ENCODE data around the gene CATSPERZ.

CATSPERZ gene, protein sequence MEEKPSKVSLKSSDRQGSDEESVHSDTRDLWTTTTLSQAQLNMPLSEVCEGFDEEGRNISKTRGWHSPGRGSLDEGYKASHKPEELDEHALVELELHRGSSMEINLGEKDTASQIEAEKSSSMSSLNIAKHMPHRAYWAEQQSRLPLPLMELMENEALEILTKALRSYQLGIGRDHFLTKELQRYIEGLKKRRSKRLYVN

DNA sequence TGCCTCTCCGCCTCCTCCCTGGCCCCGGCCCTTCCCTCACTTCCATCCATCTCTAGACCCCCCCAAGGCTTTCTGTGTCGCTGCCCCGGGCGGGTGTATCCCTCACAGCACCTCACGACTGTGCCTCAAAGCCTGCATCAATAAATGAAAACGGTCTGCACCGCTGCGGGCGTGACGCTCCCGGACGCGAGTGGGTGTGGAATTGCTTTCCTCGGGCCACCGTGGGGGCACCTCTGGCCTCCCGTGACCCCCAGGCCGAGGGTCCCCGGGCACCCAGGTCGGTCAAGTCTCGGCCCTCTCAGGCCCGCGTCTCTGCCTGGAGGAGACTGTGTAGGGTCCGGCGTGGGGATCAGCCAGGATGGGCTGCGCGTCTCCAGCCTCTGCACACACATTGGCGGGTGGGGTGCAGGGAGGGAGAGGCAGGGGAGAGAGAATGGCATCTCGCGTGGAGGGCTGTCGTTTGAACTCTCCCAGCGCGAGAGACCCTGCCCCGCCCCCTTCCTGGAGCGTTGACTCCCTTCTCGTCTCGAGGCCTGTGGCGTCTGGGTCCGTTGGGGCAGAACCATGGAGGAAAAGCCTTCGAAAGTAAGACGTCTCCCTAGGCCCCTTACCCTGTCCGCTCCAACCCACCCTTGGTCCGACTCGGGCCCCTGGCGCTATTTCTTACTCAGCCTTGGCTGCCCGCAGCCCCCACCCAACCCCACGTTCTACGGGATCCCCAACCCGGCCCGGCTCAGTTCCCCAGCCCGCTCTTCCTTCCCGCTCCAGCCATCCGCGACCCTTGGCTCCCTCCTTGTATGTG is at the start of gene CATSPERZ:
CATSPERZ (plus strand) TSS at position 512 of the 802 bp plus-strand sequence; CDS start at position 565, 53 bp downstream.
- DNase-seq, result no peak

DNA sequence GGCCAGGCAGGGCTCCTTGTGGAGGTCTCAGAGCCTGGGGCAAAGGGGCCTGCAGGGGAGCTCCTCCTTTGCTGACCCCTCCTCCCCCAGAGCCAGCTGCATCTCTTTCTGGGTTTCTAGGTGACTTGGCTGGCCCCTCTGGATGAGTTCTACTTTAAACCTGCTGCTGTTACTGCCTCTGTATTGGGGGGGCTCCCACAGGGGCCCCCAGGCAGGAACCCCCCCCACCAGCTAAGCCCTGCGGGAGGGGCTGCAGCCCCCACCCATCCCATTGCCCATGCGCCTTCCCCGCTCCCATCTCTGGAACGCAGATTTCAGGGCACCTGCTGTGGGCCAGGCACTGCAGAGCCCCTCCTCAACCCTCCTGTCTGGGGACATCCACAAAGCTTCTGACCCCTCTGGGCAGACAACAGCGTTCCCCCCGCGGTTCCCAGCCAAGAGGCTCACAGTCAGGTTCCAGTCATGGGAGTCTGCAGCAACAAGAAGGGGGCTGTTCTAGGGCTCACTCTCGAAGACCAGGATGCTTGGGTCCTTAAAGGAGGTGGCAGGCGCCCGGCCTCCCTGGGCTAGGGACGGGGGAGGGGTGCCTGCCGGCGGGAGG is 49.6 kb upstream of the CATSPERZ start:
- no peak for DNase-seq

DNA sequence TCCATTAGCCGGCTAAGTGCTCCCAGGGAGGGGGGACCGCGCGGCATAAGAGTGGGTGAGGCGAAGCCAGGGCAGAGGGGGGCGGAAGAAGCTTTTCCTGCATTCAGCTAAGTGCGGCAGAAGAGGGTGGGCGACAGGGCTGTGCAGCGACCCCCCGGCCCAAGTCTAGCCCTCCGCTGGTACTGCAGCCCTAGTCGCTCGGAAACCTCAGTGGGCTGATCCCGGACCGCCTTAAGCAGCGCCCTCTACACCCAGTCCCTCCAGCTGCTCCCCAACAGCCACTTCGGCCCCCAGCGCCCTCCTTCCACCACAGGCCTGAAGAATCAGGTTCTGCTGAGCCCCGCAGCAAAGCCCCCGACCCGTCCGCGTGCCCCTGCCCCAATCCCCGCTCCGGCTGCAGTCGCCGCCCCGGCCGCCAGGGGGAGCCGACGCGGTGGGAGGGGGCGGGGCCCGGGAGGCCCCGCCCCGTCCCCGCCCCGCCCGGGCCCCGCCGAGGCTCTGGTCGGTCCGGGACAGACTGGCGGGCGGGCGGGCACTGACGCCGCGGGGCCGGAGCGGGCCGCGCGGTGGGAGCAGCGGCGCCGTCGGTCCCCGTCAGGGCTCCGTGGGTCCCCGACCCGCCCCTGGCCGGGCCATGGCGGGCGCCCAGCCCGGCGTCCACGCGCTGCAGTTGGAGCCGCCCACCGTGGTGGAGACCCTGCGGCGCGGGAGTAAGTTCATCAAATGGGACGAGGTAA is 49.0 kb upstream of the CATSPERZ start, which contains the start of gene PLCB3:
PLCB3 (plus strand) TSS at position 515 of the 737 bp plus-strand sequence; CDS start at position 635, 120 bp downstream.
- peak; percentile 53 for DNase-seq

DNA sequence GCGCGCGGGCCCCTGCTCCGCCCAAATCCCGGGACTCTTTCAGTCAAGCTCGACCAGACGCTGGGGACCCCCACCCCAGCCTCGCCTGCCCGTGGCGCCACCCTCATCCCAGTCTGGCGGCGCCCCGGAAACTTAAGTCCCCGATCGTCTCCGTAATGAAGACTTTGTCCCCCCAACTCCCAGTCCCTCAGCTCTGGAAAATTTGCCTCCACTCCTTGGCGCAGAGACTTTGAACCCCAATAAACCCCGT is 48.5 kb upstream of the CATSPERZ start:
- no peak for DNase-seq

DNA sequence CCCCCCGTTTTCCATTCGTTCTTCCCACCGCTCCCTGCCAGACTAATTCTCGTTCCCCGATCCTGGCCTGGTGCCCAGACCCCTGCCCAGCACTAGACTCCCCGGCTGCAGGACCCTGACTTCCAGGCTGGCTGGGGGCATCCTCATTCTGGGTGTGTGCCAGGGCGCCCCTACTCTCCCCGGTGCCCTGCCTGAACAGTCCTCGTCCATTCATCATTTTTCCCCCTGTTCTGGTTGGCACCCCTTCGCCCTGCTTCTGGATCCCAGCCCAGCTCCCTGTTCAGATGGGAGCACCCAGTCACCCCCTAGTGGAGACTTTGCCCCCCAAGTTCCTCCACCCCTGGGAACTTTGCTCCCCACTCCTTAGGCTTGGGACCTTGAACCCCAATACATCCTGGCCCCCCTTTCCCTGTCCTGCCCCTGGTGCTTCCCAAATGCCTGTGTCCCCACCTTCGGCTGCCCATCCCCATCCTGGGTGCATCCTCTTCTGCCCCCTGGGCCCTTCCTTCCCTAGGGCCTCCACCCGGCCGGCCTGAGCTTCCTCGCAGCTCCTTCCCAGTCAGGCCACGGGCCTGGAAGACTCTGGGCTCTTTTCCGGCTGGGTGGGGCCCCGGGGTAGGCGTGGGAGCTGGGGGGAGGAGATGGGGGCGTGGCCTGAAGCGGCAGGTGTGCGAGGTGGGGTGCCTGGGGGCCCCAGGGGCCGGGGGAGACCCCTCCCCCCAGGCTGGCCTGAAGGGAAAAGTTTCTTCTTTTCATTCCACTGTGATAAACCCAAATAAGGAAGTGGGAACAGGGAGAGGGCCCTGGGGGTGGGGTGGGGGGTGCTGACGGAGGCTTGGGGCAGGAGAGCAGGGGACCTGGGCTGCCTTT is 47.9 kb upstream of the CATSPERZ start:
- no peak for DNase-seq

DNA sequence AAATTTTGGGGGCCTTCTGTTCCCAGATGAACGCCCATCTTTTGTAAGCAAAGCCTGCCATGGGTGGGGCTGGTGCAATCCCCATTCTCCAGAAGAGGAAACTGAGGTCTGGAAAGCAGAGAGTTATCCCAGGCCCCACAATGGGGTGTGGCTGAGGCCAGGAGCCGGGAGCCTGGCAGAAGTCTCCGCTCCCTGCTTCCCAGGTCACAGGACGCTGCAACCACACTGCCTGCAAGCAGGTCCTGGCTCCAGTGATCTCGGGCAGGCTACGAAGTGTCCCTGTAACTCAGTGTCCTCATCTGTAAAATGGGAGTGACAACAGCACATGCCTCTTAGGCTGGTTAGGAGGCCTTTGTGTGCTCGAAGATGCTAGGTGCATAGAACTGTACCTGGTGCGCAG is 47.1 kb upstream of the CATSPERZ start:
- no peak for DNase-seq

DNA sequence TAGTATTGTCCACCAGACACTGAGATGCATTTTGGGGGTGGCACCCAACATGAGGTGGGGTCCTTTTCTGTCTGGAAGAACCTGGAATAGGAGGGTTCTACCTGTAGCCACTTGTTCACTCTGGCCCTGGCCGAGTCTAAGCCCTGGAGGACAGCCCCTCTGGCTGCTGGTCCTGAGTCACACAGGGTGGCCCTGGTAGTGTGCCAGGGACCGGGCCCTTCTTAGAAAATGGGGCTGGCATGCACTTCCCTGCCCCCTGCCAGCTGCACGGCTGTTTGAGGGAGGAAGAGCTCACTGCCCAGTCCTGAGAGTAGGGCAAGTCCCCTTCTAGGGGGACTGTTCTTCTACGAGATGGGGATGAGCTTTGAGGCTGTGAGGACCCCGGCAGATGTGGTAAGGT is 46.7 kb upstream of the CATSPERZ start:
- DNase-seq, result peak; percentile 66

DNA sequence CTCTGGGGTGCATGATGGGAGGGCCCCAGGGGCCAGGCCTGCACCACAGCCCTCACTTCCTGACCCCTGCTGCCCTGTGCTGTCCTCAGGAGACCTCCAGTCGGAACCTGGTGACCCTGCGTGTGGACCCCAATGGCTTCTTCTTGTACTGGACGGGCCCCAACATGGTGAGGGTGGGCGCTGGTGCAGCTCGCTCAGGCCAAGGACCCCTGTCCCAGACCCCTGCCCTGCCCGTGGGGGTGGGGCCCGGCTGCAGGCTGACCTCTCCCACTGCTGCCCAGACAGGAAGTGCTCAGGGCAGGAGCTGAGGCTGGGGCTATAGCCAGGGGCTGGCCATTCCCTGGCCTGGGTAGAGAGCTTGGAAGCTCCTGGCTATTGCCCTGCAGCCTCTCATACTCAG is 45.8 kb upstream of the CATSPERZ start:
- no peak for DNase-seq

DNA sequence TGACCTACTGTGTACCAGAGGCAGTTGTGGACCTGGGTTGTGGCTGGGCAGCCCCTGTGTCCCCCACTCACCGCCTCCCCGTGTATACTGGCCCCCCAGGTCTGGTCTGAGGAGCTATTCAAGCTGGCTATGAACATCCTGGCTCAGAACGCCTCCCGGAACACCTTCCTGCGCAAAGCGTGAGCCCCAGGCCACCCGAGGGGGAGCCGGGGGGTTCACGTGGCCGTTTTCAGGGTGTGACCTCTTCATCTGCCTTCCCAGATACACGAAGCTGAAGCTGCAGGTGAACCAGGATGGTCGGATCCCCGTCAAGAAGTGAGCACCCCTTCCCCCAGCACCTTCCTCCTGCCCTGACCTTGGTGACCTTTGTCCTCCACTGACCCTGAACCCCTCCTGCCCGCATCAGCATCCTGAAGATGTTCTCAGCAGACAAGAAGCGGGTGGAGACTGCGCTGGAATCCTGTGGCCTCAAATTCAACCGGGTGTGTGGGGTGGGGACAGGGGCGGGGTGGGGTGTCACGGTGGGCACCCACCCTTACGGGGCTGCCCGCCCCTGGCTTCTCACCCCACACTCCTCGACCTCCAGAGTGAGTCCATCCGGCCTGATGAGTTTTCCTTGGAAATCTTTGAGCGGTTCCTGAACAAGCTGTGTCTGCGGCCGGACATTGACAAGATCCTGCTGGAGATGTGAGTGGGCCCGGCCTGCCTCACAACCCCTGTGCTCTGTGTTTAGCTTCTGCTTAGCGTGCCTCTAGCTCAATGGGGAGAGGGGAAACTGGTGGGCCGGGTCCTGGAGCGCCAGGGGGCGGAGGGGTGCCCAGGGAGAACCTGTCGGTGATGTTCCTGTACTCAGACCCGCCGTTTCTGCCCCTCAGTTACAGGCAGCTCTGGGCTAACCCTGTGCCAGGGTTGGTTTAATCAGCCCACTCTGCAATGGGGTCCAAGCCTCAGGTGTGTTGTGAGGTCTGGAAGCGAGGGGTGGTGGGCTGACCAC is 44.7 kb upstream of the CATSPERZ start:
- DNase-seq, result no peak

DNA sequence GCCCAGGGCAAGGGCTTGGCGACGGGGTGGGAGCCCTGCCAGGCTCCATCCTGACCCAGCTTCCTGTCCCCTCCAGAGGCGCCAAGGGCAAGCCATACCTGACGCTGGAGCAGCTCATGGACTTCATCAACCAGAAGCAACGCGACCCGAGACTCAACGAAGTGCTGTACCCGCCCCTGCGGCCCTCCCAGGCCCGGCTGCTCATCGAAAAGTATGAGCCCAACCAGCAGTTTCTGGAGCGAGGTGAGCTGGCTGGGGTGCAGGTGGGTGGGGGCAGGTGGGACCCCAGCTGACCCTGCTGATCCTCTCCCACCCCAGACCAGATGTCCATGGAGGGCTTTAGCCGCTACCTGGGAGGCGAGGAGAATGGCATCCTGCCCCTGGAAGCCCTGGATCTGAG is 43.9 kb upstream of the CATSPERZ start:
- no peak for DNase-seq

DNA sequence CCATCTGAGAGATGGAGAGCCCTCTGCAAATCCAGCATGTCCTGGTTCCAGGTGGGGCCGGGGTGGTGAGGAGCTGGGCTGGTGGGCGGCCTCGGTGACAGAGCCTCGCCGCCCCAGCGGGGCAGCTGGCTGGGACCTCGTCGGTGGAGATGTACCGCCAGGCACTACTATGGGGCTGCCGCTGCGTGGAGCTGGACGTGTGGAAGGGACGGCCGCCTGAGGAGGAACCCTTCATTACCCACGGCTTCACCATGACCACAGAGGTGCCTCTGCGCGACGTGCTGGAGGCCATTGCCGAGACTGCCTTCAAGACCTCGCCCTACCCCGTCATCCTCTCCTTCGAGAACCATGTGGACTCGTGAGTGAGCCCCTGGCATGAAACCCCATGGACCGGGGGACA is 41.8 kb upstream of the CATSPERZ start:
- DNase-seq, result no peak

DNA sequence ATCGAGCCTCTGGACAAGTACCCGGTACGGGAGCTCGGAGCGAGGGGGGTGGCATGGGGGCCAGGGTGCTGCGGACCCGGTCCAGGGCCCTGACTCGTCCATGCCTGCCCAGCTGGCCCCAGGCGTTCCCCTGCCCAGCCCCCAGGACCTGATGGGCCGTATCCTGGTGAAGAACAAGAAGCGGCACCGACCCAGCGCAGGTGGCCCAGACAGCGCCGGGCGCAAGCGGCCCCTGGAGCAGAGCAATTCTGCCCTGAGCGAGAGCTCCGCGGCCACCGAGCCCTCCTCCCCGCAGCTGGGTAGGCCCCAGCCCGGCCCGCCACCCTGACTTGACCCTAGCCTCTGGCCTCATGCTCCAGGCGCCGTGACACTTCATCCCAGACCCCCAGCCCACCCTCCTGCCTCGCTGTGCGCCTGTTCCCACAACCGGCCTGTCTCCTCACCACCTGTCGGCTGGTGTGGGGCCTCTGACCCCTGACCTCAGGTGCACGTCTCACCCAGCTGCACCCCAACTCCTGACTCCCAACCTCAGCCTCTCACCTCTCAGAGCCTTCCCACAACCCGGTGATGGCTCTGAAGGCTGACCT is 41.1 kb upstream of the CATSPERZ start:
- DNase-seq, result no peak

DNA sequence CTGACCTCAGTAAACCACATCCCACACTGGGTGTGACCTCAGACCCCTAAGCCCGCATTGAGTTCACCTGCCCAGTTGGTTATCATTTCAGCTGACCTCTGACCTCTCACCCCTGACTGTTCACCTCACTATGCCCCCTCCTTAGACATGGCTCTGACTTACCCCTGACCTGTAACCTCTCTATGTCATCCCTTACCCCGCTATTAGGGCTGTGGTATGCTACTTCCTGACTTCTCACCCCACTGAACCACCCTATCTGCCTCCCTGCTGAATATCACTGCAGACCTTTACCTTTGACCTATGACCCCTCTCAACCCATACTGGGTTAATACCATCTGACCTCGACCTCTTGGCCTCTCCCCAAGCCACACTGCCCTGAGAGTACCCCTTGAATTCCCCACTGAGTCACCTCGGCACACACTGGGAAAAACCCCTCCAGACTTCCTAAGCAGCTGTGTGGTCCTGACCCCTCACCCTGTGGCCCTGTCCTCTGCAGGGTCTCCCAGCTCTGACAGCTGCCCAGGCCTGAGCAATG is 40.6 kb upstream of the CATSPERZ start:
- DNase-seq, result no peak

DNA sequence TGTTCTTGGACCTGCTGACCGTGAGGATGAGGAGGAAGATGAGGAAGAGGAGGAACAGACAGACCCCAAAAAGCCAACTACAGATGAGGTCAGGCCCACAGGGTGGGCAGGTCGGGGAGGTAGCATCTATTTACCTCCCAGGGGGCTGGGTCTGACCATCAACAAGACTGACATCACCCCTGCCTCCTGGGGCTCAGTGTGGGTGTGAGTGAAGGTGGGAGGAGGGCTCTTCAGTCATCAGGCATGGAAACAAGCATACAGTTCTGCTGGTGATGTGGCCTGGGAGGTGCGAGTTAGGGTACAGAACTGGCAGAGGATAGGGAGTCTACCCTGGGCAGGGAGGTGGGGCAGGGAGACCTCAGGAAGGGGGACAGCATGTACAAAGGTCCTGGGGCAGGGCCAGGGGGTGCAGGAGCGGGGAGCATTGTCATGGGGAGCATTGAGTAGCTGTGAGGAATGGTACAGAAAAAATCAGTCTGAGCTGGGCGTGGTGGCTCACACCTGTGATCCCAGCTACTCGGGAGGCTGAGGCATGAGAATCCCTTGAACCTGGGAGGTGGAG is 39.9 kb upstream of the CATSPERZ start:
- DNase-seq, result no peak

DNA sequence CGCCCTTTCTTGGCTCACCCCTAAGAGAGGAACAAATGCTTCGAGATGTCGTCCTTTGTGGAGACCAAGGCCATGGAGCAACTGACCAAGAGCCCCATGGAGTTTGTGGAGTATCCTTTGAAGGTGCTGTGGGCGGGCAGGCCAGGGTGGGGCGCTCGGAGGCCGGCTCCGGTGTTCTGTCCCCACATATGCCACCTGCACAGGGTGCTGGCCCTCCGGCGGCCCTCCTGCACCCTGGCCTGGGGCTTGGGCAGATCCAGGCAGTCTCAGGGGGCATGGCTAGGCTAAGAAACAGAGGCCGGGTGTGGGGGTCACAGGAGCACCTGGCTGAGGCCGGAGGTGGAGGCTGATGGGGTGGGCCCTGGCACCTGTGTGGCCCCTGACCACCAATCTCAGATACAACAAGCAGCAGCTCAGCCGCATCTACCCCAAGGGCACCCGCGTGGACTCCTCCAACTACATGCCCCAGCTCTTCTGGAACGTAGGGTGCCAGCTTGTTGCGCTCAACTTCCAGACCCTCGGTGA is 38.5 kb upstream of the CATSPERZ start:
- DNase-seq, result no peak

DNA sequence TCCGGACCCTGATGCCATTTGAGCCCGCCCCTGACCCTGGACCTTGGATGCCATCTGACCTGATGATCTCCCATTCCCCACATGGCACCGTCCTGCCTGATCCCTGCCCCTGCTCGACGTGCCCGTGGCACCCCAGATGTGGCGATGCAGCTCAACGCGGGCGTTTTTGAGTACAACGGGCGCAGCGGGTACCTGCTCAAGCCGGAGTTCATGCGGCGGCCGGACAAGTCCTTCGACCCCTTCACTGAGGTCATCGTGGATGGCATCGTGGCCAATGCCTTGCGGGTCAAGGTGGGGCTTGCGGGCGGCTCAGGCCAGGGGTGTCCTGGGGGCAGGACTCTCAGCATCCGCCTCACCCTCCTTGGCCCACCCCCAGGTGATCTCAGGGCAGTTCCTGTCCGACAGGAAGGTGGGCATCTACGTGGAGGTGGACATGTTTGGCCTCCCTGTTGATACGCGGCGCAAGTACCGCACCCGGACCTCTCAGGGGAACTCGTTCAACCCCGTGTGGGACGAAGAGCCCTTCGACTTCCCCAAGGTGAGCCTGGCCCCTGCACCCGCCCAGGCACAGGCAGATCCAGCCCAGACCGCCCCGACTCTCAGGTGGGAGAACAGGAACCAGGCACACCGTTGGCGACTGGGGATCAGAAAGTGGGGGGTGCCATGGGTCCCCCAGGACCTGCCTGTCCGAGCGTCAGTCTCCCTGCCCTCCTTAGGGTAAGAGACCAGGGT is 37.7 kb upstream of the CATSPERZ start:
- DNase-seq, result no peak

DNA sequence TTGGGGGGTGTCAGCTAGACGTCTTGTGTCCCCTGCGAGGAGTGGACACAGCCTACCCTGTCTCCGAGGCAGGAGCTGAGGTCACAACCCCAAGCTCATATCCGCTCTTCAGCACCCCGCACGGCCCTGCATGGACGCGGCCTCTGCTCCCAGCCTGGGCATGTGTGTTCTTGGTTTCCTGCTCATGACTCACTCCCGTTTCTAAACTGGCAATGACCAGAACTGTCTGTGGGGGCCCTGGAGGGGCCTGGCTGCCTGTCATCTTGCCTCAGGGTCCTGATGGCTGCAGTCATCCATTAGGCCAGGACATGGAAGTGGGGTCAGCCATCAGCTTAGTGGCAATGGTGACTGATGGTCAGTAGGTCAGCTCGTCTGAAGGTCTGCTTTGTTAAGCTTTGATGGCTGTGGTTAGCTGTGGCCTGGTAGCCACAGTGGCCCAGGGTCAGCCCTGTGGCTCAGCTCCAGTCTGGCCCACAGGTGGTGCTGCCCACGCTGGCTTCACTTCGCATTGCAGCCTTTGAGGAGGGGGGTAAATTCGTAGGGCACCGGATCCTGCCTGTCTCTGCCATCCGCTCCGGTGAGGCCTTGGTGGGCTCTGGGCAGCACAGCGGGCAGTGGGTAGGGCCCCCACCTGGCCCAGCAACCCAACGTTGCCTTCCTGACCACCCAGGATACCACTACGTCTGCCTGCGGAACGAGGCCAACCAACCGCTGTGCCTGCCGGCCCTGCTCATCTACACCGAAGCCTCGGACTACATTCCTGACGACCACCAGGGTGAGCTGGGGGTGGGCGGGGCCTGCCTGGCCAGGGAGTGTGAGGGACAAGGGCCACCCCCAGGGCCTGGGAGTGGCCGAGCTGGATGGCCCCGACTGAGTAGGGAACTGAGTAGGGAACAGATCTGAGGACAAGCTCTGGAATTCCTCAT is 36.9 kb upstream of the CATSPERZ start:
- no peak for DNase-seq

DNA sequence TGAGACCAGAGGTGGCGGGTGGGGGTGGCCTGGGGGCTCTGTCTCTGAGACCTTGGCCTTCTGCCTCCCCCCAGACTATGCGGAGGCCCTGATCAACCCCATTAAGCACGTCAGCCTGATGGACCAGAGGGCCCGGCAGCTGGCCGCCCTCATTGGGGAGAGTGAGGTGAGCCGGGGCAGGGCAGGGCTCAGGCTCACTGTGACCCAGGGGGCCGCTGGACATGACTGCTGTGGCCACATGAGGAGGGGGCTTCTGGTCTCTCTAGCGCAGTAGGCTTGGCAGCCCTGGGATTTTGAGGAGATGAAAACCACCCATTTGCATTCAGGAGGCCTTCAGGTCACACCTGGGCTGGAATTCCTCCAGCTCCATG is 36.2 kb upstream of the CATSPERZ start:
- DNase-seq, result no peak
